HL-60 (cell line): ENCODE data around the gene PARPBP.

Experiments
- DNase-seq, 2 experiments: peaks; one replicate each; pipeline ENCODE4 v3.0.0-alpha.2; 2010 to 2020; ENCODE audit warnings: low read depth in 1 of 2, low spot score in 1 of 2
- H3K27ac ChIP-seq: fragments of 250-450 bp; sonication (Bioruptor Pico); replicated peaks from 2 replicates; pipeline ENCODE4 v1.5.1; 2020; ENCODE audit warnings: mild to moderate bottlenecking, moderate library complexity
- H3K27me3 ChIP-seq: fragments of 250-450 bp; sonication (Bioruptor Pico); 2 replicates; pipeline ENCODE4 v1.5.1; 2021; ENCODE audit warnings: mild to moderate bottlenecking, moderate library complexity; ENCODE audit not compliant: insufficient read depth, poor library complexity, severe bottlenecking
- H3K4me3 ChIP-seq: replicated peaks from 2 replicates; pipeline ENCODE4 v1.5.1; 2011; ENCODE audit warnings: mild to moderate bottlenecking, control low read depth, low read length; ENCODE audit not compliant: insufficient read depth
- GABPA ChIP-seq: IDR thresholded peaks from 2 replicates; pipeline ENCODE4 v1.6.1; 2012; ENCODE audit warnings: low read depth
- POLR2AphosphoS5 ChIP-seq: IDR thresholded peaks from 2 replicates; pipeline ENCODE4 v1.6.1; 2012; ENCODE audit warnings: low read depth
- SPI1 ChIP-seq: IDR thresholded peaks from 2 replicates; pipeline ENCODE4 v1.6.1; 2012; ENCODE audit warnings: low read depth, mild to moderate bottlenecking, borderline replicate concordance
- TF ChIP-seq, protein P1 (sequence below): IDR thresholded peaks from 2 replicates; pipeline ENCODE4 v1.6.1; 2012; ENCODE audit warnings: low read depth; ENCODE audit not compliant: insufficient replicate concordance
- TF ChIP-seq, protein P2 (sequence below): IDR thresholded peaks from one replicate; pipeline ENCODE4 v1.5.1; 2011; ENCODE audit warnings: low read length, control low read depth, inconsistent platforms; ENCODE audit not compliant: insufficient read depth

The PARPBP gene

DNA sequence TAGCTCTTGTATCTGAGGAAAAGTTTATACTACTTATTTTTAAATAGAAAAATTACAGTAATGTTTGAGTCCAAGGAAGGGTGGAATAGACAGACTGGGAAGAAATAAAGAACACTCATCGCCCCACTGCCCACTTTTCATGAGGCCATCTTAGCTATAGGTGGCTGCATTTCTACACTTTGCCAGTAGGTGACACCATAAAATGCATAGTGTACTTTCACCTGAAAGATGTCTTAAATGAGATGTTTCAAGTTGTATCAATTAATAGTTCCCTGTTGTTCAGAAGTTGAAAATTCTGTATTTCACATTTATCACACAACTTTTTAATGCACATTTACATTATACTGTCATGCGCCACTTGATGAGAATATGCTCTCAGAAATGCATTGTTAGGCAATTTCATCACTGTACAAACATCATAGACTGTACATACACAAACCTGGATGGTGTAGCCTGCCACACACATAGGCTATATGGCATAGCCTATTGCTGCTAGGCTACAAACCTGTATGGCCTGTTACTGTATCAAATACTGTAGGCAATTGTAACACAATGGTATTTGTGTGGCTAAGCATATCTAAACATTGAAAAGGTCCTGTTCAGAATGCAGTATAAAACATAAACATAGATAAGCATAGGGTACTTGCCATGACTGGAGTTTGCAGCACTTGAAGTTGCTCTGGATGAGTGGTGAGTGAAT, 50.1 kb downstream of the PARPBP start:
- TF ChIP-seq POLR2AphosphoS5 (no peak), SPI1 (no peak), GABPA (no peak)
- TF ChIP-seq, protein P1, sequence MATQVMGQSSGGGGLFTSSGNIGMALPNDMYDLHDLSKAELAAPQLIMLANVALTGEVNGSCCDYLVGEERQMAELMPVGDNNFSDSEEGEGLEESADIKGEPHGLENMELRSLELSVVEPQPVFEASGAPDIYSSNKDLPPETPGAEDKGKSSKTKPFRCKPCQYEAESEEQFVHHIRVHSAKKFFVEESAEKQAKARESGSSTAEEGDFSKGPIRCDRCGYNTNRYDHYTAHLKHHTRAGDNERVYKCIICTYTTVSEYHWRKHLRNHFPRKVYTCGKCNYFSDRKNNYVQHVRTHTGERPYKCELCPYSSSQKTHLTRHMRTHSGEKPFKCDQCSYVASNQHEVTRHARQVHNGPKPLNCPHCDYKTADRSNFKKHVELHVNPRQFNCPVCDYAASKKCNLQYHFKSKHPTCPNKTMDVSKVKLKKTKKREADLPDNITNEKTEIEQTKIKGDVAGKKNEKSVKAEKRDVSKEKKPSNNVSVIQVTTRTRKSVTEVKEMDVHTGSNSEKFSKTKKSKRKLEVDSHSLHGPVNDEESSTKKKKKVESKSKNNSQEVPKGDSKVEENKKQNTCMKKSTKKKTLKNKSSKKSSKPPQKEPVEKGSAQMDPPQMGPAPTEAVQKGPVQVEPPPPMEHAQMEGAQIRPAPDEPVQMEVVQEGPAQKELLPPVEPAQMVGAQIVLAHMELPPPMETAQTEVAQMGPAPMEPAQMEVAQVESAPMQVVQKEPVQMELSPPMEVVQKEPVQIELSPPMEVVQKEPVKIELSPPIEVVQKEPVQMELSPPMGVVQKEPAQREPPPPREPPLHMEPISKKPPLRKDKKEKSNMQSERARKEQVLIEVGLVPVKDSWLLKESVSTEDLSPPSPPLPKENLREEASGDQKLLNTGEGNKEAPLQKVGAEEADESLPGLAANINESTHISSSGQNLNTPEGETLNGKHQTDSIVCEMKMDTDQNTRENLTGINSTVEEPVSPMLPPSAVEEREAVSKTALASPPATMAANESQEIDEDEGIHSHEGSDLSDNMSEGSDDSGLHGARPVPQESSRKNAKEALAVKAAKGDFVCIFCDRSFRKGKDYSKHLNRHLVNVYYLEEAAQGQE, result no peak
- TF ChIP-seq, protein P2, sequence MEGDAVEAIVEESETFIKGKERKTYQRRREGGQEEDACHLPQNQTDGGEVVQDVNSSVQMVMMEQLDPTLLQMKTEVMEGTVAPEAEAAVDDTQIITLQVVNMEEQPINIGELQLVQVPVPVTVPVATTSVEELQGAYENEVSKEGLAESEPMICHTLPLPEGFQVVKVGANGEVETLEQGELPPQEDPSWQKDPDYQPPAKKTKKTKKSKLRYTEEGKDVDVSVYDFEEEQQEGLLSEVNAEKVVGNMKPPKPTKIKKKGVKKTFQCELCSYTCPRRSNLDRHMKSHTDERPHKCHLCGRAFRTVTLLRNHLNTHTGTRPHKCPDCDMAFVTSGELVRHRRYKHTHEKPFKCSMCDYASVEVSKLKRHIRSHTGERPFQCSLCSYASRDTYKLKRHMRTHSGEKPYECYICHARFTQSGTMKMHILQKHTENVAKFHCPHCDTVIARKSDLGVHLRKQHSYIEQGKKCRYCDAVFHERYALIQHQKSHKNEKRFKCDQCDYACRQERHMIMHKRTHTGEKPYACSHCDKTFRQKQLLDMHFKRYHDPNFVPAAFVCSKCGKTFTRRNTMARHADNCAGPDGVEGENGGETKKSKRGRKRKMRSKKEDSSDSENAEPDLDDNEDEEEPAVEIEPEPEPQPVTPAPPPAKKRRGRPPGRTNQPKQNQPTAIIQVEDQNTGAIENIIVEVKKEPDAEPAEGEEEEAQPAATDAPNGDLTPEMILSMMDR, result peak; percentile 55
- no peaks in the 10 kb centered on the region for H3K27me3 ChIP-seq
- DNase-seq, result no peak
- H3K27ac ChIP-seq, result no peak overlapping the region
- H3K4me3 ChIP-seq, result no peak overlapping the region

- TF ChIP-seq GABPA, result no peak
- TF ChIP-seq, protein P1, result no peak
- no peak for TF ChIP-seq SPI1
- TF ChIP-seq, protein P2, result no peak
- TF ChIP-seq POLR2AphosphoS5, result no peak
- no peak overlapping the region for H3K4me3 ChIP-seq
- no peak for DNase-seq
- no peaks in the 10 kb centered on the region for H3K27me3 ChIP-seq
- no peak overlapping the region for H3K27ac ChIP-seq
These were observed 52.0 kb downstream of the PARPBP start for GRCh38 chr12:102171951-102172350.

GRCh38 chr12:102172436-102172835, 52.5 kb downstream of the PARPBP start:
- DNase-seq, result no peak
- Histone ChIP-seq H3K27me3 (no peaks in the 10 kb centered on the region), H3K27ac (no peak overlapping the region), H3K4me3 (no peak overlapping the region)
- TF ChIP-seq POLR2AphosphoS5 (no peak), GABPA (no peak), SPI1 (no peak)
- TF ChIP-seq, protein P1, result no peak
- TF ChIP-seq, protein P2, result no peak
